ENCODE data around the gene SYNGR3. TPM values are rescaled to one million over a fixed set of nuclear protein-coding genes. Genes with fewer than 3 reads are reported as not detected.

SYNGR3 gene
- total and polyA plus RNA-seq, 2 of the 13 experiments (the other 11 are each of a cell fraction or from before 2014, with no cell fraction given) = 0.97 to 5.7 TPM

DNA sequence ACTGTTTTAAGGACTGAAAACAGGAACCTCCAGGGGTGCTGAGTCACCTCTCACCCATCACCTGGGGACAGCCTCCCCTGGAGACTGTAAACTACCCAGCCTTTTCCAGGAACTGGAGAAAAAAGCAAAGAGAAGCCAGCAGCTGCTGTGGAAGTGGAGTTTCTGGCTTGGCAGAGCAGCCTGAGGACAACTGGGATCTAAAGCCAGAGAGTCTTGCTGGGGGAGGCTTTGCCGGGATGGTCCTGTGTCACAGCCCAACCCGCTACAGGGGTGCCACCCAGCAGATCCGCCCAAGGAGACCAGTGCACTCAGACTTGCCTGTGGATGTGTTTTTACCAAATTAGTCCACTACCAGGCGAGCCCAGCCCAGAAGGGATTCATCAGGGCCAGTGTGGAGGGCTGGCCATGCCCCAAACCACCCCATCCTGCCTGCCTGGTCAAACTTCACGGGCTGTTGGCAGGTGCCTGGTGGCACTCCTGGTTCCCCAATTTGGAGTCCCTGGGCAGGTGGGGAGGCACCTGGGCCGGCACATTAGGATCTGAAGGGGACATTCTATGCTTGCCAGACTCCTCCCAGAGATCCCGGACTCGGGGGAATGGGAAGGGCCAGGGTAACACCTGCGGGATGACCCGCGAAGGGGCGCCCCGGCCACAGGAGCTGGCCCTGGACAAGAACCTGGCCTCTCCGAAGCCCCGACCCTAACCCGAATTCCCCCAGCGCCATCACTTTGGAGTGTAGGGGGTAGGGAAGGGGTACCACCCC is 47.5 kb upstream of the SYNGR3 start (continued):
- TF ChIP-seq, protein P1, sequence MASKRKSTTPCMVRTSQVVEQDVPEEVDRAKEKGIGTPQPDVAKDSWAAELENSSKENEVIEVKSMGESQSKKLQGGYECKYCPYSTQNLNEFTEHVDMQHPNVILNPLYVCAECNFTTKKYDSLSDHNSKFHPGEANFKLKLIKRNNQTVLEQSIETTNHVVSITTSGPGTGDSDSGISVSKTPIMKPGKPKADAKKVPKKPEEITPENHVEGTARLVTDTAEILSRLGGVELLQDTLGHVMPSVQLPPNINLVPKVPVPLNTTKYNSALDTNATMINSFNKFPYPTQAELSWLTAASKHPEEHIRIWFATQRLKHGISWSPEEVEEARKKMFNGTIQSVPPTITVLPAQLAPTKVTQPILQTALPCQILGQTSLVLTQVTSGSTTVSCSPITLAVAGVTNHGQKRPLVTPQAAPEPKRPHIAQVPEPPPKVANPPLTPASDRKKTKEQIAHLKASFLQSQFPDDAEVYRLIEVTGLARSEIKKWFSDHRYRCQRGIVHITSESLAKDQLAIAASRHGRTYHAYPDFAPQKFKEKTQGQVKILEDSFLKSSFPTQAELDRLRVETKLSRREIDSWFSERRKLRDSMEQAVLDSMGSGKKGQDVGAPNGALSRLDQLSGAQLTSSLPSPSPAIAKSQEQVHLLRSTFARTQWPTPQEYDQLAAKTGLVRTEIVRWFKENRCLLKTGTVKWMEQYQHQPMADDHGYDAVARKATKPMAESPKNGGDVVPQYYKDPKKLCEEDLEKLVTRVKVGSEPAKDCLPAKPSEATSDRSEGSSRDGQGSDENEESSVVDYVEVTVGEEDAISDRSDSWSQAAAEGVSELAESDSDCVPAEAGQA (IDR thresholded peaks at IDR 0.05; ENCODE audit: low read depth) = no peak
- TF ChIP-seq, protein P1 (CRISPR knock-in tag; IDR thresholded peaks at IDR 0.05; ENCODE audit: borderline replicate concordance) = 0 out of 2 replicates have a peak, but pooled peaks have one; percentile 2
- TF ChIP-seq, protein P2, sequence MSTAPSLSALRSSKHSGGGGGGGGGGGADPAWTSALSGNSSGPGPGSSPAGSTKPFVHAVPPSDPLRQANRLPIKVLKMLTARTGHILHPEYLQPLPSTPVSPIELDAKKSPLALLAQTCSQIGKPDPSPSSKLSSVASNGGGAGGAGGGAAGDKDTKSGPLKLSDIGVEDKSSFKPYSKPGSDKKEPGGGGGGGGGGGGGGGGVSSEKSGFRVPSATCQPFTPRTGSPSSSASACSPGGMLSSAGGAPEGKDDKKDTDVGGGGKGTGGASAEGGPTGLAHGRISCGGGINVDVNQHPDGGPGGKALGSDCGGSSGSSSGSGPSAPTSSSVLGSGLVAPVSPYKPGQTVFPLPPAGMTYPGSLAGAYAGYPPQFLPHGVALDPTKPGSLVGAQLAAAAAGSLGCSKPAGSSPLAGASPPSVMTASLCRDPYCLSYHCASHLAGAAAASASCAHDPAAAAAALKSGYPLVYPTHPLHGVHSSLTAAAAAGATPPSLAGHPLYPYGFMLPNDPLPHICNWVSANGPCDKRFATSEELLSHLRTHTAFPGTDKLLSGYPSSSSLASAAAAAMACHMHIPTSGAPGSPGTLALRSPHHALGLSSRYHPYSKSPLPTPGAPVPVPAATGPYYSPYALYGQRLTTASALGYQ (CRISPR knock-in tag; IDR thresholded peaks at IDR 0.05) = 0 out of 2 replicates have a peak, but pooled peaks have one; percentile 19
- TF ChIP-seq GMEB2 (CRISPR knock-in tag; IDR thresholded peaks at IDR 0.05; ENCODE audit: low read depth) (no peak), YEATS4 (CRISPR knock-in tag; IDR thresholded peaks at IDR 0.05; ENCODE audit: borderline replicate concordance) (0 out of 2 replicates have a peak, but pooled peaks have one; percentile 36), NFE2 (CRISPR knock-in tag; IDR thresholded peaks at IDR 0.05) (peak; percentile 56; the same call in 1 of the 2 replicates), NFE2L2 (IDR thresholded peaks at IDR 0.05; ENCODE audit: low read length) (peak; percentile 24; the same call in 1 of the 2 replicates), SALL1 (CRISPR knock-in tag; IDR thresholded peaks at IDR 0.05) (0 out of 2 replicates have a peak, but pooled peaks have one; percentile 2), ZNF773 (CRISPR knock-in tag; IDR thresholded peaks at IDR 0.05; ENCODE audit: borderline replicate concordance) (0 out of 2 replicates have a peak, but pooled peaks have one; percentile 8), HOXD1 (CRISPR knock-in tag; IDR thresholded peaks at IDR 0.05) (0 out of 2 replicates have a peak, but pooled peaks have one; percentile 26), ZFP82 (CRISPR knock-in tag; IDR thresholded peaks at IDR 0.05; ENCODE audit: borderline replicate concordance) (no peak), ZNF350 (CRISPR knock-in tag; IDR thresholded peaks at IDR 0.05; ENCODE audit: borderline replicate concordance, low read depth) (no peak), STAG1 (CRISPR knock-in tag; IDR thresholded peaks at IDR 0.05) (0 out of 2 replicates have a peak, but pooled peaks have one; percentile 4)
- TF ChIP-seq, protein P3, sequence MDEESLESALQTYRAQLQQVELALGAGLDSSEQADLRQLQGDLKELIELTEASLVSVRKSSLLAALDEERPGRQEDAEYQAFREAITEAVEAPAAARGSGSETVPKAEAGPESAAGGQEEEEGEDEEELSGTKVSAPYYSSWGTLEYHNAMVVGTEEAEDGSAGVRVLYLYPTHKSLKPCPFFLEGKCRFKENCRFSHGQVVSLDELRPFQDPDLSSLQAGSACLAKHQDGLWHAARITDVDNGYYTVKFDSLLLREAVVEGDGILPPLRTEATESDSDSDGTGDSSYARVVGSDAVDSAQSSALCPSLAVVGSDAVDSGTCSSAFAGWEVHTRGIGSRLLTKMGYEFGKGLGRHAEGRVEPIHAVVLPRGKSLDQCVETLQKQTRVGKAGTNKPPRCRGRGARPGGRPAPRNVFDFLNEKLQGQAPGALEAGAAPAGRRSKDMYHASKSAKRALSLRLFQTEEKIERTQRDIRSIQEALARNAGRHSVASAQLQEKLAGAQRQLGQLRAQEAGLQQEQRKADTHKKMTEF (CRISPR knock-in tag; IDR thresholded peaks at IDR 0.05) = peak; percentile 2; the same call in 1 of the 2 replicates
- TF ChIP-seq, protein P4, sequence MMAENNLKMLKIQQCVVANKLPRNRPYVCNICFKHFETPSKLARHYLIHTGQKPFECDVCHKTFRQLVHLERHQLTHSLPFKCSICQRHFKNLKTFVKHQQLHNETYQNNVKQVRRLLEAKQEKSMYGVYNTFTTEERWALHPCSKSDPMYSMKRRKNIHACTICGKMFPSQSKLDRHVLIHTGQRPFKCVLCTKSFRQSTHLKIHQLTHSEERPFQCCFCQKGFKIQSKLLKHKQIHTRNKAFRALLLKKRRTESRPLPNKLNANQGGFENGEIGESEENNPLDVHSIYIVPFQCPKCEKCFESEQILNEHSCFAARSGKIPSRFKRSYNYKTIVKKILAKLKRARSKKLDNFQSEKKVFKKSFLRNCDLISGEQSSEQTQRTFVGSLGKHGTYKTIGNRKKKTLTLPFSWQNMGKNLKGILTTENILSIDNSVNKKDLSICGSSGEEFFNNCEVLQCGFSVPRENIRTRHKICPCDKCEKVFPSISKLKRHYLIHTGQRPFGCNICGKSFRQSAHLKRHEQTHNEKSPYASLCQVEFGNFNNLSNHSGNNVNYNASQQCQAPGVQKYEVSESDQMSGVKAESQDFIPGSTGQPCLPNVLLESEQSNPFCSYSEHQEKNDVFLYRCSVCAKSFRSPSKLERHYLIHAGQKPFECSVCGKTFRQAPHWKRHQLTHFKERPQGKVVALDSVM (CRISPR knock-in tag; IDR thresholded peaks at IDR 0.05) = 0 out of 2 replicates have a peak, but pooled peaks have one; percentile 13

Measured in HepG2 (cell line).